Endothelial cell of umbilical vein (primary cell): ENCODE data around the gene NEXN.

ENCODE experiments used
- CTCF ChIP-seq, 2 donors: IDR thresholded peaks; 1 replicate in 1 of 2; 2 replicates in 1 of 2; pipeline ENCODE4 v1.5.1; 2011; ENCODE audit warnings: low read length in 2 of 2, mild to moderate bottlenecking in 2 of 2, moderate library complexity in 2 of 2, control low read depth in 1 of 2, inconsistent platforms in 1 of 2, low read depth in 1 of 2; ENCODE audit not compliant: insufficient read depth in 1 of 2; ENCODE audit errors: extremely low read depth in 1 of 2
- EZH2 ChIP-seq: IDR thresholded peaks from 2 replicates; pipeline ENCODE4 v1.6.1; 2012; ENCODE audit warnings: borderline replicate concordance, low read depth, mild to moderate bottlenecking, moderate library complexity, low read length, inconsistent platforms; ENCODE audit not compliant: severe bottlenecking
- JUN ChIP-seq: IDR thresholded peaks from 2 replicates; pipeline ENCODE4 v1.6.1; 2011; ENCODE audit warnings: borderline replicate concordance, low read depth; ENCODE audit not compliant: insufficient read length, insufficient read depth
- POLR2A ChIP-seq: IDR thresholded peaks from 2 replicates; pipeline ENCODE4 v1.6.1; 2012; ENCODE audit warnings: low read depth, mild to moderate bottlenecking, control low read depth, low read length
- POLR2AphosphoS5 ChIP-seq: IDR thresholded peaks from 2 replicates; pipeline ENCODE4 v1.6.1; 2012; ENCODE audit warnings: low read depth, mild to moderate bottlenecking, control low read depth, low read length, moderate library complexity; ENCODE audit not compliant: insufficient read depth

- TF ChIP-seq CTCF (IDR thresholded peaks at IDR 0.05; ENCODE audit: extremely low read depth in 1 of 2, insufficient read depth in 1 of 2, low read depth in 1 of 2, low read length in 2 of 2) (no peak), POLR2A (no peak), JUN (no peak), EZH2 (no peak), POLR2AphosphoS5 (peak; percentile 26)
Measured at GRCh38 chr1:77975907-77976306, 87.5 kb downstream of the NEXN start.
